ENCODE measurements around the gene SPANXA2.

GRCh38 chrX:141632124-141632523 lies 42.6 kb downstream of the SPANXA2 start:
- no peak for TF ChIP-seq CTCF (IDR thresholded peaks at IDR 0.05)
- no peak for TF ChIP-seq POLR2A (IDR thresholded peaks at IDR 0.05)

Data from tibial nerve (tissue), 3 donors.